Astrocyte of the spinal cord (primary cell): ENCODE measurements around the gene PRDM2.

ENCODE experiments used
- DNase-seq: peaks from one replicate; pipeline ENCODE4 v3.0.0; 2011; ENCODE audit warnings: low read depth, low spot score
- H3K4me3 ChIP-seq: 2 replicates; pipeline ENCODE4 v1.5.1; 2011; ENCODE audit warnings: low read depth, mild to moderate bottlenecking, low read length, moderate library complexity
- in situ Hi-C: cut with HindIII; loops from 2 replicates; pipeline ENCODE4 v1.10.0; 2017; ENCODE audit warnings: low sequenced_read_pairs
- TF ChIP-seq, protein P1 (sequence below): IDR thresholded peaks from 2 replicates; pipeline ENCODE4 v1.5.1; 2012; ENCODE audit warnings: low read depth, mild to moderate bottlenecking, low read length, inconsistent platforms

The PRDM2 gene

DNA sequence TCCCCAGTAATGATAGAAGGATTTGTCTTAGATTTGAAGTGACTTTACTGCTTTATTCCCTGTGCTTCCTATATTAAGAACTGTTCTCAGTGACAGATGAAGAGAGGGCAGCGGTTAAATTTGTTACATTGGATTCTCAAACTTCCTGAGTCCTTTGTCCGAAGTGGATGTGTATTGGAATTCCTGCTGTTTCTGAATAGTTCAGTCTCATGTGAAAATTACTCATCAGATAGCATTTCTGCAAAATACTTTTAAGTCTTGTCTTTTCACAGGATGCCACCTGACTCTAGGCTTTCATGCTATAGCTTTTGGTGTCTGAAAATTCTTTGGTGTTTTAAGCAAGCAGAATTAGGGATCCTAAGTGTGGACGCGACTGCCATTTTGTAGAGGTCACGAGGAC lies 83.6 kb downstream of the PRDM2 start:
- in situ Hi-C loops: no loop called here
- peak; percentile 58 for DNase-seq
- TF ChIP-seq, protein P1, sequence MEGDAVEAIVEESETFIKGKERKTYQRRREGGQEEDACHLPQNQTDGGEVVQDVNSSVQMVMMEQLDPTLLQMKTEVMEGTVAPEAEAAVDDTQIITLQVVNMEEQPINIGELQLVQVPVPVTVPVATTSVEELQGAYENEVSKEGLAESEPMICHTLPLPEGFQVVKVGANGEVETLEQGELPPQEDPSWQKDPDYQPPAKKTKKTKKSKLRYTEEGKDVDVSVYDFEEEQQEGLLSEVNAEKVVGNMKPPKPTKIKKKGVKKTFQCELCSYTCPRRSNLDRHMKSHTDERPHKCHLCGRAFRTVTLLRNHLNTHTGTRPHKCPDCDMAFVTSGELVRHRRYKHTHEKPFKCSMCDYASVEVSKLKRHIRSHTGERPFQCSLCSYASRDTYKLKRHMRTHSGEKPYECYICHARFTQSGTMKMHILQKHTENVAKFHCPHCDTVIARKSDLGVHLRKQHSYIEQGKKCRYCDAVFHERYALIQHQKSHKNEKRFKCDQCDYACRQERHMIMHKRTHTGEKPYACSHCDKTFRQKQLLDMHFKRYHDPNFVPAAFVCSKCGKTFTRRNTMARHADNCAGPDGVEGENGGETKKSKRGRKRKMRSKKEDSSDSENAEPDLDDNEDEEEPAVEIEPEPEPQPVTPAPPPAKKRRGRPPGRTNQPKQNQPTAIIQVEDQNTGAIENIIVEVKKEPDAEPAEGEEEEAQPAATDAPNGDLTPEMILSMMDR: no peak
- no peak overlapping the region for H3K4me3 ChIP-seq

DNA sequence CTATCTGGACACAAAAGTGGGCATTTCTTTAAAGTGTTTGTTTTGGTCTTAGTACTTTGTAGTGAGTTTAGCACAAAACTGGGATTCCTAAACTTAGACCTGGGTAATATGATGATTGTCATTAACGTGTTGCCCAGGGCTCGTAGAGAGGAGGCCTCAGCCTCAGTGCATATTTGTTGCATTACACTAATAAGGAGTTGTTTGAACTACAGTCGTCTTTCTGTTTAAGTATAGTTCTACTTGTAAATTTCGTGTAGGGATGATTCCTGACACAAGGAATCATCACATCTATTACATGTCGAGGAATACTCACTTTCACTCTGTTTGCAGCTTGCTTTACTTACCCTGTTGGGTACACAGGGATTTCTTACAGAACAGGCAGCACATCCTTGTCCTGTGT lies 85.0 kb downstream of the PRDM2 start:
- TF ChIP-seq, protein P1: no peak
- H3K4me3 ChIP-seq: no peak overlapping the region
- in situ Hi-C loops: no loop called here
- no peak for DNase-seq

DNA sequence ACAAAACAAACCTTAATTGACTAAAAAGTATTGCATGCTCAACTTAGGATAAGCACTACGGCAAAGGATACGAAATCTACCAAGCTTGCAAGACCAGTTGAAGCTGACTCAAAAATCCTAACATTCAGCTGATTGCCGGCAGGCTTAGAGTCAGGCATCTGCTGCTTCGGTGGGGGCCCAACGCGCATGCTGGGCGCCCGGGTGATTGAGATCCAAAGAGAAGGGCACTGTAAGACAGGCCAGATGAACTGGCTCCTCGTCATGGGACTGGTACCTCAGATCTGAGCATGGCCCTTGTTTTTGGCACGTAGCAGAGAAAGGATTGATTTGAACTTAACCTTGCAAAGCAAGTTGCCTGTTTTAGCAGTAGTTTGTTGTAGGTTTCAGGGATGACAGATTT lies 86.6 kb downstream of the PRDM2 start:
- TF ChIP-seq, protein P1: no peak
- DNase-seq: no peak
- in situ Hi-C loops: no loop called here
- H3K4me3 ChIP-seq: no peak overlapping the region

DNA sequence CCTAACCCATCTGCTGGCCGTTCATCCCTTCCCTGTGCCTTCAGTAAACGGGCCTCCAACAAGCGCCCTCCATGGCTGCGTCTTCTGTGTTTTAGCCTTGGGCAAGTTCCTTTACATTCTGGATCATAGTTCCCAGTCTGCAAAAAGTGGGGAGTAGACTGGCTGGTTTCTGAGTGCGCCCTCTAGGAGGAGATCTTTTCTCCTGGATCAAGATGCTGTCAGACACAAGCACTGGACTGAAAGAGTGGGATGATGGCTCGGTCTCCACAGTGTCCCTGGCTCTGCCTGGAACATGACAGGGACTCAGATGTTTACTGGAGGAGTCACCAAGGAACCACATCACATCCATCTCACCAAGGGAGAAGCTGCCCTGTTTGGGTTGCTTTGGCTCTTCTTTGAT lies 88.8 kb downstream of the PRDM2 start:
- TF ChIP-seq, protein P1: no peak
- in situ Hi-C loops: no loop called here
- no peak for DNase-seq
- no peak overlapping the region for H3K4me3 ChIP-seq

DNA sequence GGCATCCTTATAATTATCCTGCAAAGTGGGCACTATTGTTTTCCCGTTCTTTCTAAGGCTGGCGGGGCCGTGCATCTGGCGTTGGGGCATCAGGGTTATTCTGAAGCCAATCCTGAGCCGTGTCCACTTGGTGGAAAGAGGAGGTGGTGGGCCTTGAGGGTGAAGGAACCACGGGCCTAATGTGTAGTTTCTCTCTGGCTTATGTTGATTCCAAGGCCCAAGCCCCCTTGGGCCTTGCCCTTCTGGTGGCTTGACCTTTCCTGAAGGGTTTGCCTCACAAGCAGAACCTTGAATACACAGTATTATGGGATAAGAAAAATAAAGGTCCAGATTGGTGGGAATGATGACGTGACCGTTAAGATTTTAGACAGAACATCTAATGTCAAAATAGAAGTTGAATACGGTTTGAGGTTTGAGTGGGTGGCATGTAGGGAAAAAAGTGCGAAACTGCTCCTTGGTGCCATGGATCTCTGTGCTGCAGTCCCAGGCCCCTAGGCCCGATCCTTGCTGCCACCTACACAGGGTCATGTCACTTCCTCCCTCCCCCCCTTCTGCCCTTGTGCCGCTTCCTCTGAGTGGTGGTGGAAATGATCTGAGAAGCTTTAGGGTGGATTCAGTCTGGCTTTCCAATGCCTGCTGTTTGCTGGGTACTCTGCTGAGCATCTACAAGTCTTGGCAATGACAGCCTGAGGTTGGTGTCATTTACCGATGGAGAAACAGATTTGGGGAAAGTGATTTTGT lies 90.5 kb downstream of the PRDM2 start:
- no peak for DNase-seq
- in situ Hi-C loops: no loop called here
- TF ChIP-seq, protein P1: no peak
- no peak overlapping the region for H3K4me3 ChIP-seq

DNA sequence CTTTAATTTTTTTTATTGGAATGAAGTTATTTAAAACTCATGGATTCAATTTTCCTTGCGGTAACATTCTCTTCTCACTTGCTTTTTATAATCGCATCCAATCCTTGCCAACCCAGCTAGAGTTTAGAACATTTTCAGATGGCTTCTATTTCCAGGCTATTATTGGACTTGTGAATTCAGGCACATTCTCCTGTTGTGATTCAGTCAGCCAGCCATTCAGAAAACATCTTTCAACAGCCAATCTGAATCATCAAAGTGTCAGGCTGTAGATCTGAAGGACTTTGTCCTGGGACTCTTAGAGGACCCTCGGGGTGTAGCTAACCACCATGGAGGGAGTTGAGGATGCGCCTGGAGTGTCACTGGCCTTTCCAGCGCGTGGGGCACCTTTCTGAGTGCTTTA lies 92.4 kb downstream of the PRDM2 start:
- TF ChIP-seq, protein P1: no peak
- in situ Hi-C loops: no loop called here
- peak; percentile 60 for DNase-seq

More for the DNA sequence above, 92.4 kb downstream of the PRDM2 start:
- no peak overlapping the region for H3K4me3 ChIP-seq
